HG02973 (cell line): Measurements from ENCODE around the gene SORBS1.

Source experiments
- ATAC-seq: cut with Tn5 transposase; IDR thresholded peaks from one replicate; pipeline ENCODE4 v1.9.1; 2021; ENCODE audit warnings: moderate library complexity; ENCODE audit not compliant: unreplicated experiment

The SORBS1 gene

GRCh38 chr10:95416270-95416669, 144.9 kb downstream of the SORBS1 start:
- no peak for ATAC-seq

- ATAC-seq = no peak
Observed at GRCh38 chr10:95415621-95416031, 145.5 kb downstream of the SORBS1 start.

GRCh38 chr10:95414844-95415485, 146.2 kb downstream of the SORBS1 start:
- ATAC-seq = no peak

GRCh38 chr10:95414016-95414830, 146.9 kb downstream of the SORBS1 start:
- ATAC-seq = no peak

DNA sequence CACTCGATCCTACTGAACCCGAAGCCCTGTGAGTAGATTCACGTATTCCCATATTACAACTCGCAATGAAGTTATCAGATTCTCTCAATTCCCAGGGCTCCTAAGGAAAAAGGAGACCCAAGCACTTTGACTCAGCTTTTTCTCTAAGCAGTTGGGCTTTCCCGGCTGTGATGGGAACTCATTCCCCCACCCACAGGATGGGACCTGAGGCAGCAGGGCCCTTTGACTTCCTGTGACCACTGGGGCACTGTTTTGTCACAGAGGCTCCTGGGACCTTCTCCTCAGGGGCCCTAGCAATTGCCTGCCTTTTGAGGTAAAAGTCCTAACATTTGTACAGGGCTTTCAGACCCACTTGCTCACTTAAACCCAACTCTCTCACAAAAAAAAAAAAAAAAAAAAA, 147.6 kb downstream of the SORBS1 start:
- ATAC-seq = no peak

- ATAC-seq = no peak
Observed at GRCh38 chr10:95411635-95412034, 149.5 kb downstream of the SORBS1 start.

GRCh38 chr10:95408983-95409873, 151.9 kb downstream of the SORBS1 start:
- no peak for ATAC-seq

DNA sequence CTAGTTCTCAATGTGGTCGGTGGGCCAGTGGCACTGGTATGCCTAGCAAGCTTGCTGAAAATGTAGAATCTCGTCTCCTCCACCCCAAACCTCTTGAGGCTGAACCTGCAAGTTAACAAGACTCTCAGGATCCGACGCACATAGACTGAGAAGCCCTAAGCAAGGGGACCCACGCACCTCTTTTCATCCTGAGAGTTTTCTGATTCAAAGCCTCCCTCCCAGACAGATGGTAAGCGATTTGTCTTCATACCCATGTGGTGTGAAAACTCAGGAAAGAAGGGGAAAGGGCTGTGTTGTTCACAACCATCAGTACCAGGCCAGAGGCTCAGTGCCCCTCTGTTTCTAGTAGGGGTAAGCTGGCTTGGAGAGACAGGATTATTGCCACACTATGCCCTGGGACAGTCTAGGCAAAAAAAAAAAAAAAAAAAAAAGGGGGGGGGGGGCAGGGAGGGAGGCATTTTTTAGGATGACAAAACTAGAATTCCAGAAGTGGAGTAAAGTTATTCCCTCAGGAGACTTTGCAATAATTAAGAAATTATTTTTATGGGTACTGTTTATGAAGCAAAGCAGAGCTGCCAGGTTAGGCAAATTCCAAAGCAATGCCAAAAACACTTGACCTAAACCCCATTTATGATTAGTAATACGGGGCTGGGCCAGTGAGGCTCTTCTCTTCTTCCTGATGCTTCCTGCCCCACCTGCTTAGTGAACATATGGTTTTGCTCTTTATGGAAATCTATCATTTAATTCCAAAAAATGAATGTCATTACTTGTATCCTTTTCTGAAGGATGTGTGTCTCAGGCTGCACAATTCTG, 152.8 kb downstream of the SORBS1 start:
- no peak for ATAC-seq

DNA sequence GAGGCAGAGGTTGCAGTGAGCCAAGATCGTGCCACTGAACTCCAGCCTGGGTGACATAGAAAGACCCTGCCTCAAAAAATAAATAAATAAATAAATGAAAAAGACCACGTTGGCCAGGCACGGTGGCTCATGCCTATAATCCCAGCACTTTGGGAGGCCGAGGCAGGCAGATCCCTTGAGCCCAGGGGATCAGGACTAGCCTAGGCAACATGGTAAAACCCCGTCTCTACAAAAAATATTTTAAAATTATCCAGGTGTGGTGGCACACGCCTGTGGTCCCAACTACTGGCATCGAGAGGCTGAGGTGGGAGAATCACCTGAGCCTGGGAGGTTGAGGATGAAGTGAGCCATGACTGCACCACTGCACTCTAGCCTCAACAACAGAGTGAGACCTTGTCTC, 153.6 kb downstream of the SORBS1 start:
- no peak for ATAC-seq

DNA sequence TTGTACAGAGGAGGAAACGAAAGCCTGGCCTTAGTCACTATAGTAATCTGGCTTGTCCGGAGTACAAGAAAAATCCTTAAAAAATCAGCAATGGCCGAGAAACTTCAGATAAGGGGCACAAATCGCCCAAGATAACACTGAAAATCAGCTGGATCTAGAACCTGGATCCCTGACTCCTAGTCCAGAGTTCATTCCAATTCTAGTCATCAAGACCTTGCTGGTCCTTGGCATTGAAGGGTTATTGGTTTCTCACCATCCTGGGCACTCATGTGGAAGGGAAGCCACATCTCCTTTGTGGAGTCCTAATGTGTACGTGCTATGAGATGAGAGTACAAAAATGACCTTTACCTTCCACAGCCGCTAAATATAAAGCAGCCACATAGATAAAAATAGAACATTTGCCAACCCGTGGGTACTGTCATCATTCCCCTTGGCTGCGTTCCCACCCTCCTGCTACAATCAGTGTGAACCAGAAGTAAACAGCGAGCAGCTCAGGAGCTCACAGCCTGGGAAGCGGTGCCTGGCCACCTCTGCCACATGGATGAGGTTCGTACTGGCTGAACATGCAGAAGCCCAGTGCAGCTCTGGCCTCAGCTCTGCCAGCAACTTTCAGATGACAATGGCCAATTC, 154.4 kb downstream of the SORBS1 start:
- ATAC-seq = no peak

- ATAC-seq = no peak
Observed at GRCh38 chr10:95405655-95406054, 155.5 kb downstream of the SORBS1 start.

- ATAC-seq = no peak
Observed at GRCh38 chr10:95404864-95405263, 156.3 kb downstream of the SORBS1 start.

- ATAC-seq = no peak
Observed at GRCh38 chr10:95404462-95404858, 156.7 kb downstream of the SORBS1 start.

- ATAC-seq = no peak
Observed at GRCh38 chr10:95403700-95404461, 157.3 kb downstream of the SORBS1 start.

DNA sequence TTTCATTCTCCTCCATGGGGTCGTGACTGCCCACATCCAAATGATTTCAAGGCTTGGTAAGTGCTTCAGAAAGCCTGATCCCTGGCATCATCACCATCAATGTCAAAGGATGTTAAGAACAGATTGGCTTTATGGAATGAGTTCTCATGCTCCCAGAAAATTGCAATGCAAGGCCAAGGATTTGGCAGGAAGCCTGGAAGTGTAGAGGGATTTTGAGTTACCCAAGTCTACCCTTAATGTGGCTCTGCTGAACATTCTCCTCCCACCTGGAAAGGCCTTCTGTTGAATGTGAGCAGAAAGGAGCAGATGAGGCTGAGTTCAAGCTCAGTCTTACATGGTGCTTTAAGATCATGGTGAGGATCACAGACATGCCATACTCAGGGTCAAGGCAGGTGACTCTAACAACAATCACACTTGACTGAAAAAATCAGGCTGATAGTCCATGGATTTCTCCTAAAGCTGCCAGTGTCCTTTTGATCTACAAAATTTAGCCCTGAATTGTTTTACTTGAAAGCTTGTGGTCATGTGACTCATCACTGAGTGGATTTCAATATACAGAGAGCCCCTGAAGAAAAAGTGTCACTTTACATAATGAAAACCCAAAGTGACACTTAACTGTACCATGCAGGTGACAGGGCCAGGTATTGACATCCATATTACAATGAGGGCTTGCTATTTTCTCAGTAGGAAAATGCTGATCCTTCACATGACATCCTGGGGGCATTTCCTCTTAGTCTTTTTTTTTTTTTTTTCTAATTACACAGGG, 159.3 kb downstream of the SORBS1 start:
- ATAC-seq = no peak

- ATAC-seq = no peak
Observed at GRCh38 chr10:95400787-95401186, 160.4 kb downstream of the SORBS1 start.

DNA sequence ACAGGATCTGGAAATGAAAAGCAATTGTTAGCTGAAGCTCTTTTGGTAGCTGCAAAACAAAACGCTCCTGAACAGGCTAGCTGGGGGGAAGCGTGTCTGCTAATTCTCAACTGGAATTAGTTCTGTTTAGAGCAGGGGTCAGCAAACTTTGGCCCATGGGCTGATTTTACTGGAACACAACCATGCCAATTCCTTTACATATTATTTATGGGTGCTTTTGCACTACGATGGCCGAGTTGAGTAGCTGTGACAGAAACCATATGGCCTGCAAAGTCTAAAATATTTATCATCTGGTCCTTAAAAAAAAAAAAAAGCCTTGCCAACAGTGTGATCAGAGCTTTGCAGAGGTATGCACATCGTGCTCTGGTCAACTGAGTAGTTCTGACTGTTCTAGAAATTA, 162.0 kb downstream of the SORBS1 start:
- no peak for ATAC-seq

- ATAC-seq = no peak
Observed at GRCh38 chr10:95397747-95398146, 163.4 kb downstream of the SORBS1 start.

- no peak for ATAC-seq
Observed at GRCh38 chr10:95395947-95396449, 165.2 kb downstream of the SORBS1 start.
